Fibroblast of lung (primary cell): ENCODE results near the gene TH.

Source experiments
- EZH2 ChIP-seq: IDR thresholded peaks from 2 replicates; pipeline ENCODE4 v1.5.1; 2012; ENCODE audit warnings: low read length, control low read depth, mild to moderate bottlenecking; ENCODE audit errors: missing control alignments
- TF ChIP-seq, protein P1 (sequence below), 2 donors: IDR thresholded peaks in 1 of 2; conservative IDR thresholded peaks in 1 of 2; 1 replicate in 1 of 2; 2 replicates in 1 of 2; pipeline ENCODE4 v1.5.1; 2011 to 2012; ENCODE audit warnings: low read length in 2 of 2, control low read depth in 1 of 2, inconsistent platforms in 1 of 2, low read depth in 1 of 2, mild to moderate bottlenecking in 1 of 2

DNA sequence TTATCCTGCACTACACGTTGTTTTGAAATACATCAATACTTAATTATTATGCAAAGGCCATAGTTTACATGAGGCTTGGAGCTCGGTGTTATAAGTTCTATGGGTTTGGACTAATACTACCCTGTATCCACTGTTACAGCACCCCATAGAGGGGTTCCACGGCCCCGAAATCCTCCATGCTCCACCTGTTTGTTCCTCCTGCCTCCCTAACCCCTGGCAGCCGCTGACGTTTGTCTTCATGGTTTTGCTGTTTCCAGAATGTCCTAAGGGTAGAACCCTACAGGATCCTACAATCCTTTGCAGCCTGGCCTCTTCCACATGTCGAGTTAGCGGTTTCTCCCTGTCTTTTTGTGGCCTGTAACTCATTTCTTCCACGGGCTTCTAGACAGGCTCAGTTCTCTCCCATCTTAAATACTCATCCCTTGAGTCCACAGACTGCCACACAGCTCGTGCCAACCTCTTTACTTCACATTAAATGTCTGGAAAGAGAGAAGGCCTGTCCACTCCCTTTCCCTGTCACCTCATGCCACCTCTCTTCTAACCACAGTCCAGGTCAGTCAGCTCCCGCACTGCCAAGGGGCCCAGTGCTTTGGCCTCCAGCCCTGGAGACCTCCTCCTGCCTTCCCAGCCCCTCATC is 42.4 kb upstream of the TH start:
- TF ChIP-seq, protein P1, sequence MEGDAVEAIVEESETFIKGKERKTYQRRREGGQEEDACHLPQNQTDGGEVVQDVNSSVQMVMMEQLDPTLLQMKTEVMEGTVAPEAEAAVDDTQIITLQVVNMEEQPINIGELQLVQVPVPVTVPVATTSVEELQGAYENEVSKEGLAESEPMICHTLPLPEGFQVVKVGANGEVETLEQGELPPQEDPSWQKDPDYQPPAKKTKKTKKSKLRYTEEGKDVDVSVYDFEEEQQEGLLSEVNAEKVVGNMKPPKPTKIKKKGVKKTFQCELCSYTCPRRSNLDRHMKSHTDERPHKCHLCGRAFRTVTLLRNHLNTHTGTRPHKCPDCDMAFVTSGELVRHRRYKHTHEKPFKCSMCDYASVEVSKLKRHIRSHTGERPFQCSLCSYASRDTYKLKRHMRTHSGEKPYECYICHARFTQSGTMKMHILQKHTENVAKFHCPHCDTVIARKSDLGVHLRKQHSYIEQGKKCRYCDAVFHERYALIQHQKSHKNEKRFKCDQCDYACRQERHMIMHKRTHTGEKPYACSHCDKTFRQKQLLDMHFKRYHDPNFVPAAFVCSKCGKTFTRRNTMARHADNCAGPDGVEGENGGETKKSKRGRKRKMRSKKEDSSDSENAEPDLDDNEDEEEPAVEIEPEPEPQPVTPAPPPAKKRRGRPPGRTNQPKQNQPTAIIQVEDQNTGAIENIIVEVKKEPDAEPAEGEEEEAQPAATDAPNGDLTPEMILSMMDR (conservative IDR thresholded peaks at IDR 0.05 in 1 of 2, IDR thresholded peaks at IDR 0.05 in 1 of 2; ENCODE audit: low read depth in 1 of 2, low read length in 2 of 2): no peak
- TF ChIP-seq EZH2: no peak
